K562 (cell line): ENCODE measurements around the gene ZNF208. TPM values are rescaled to one million over a fixed set of nuclear protein-coding genes. Genes with fewer than 3 reads are reported as not detected.

Experiments
- ATAC-seq: fragments of 200-7000 bp; cut with Tn5 transposase; 3 replicates; pipeline ENCODE4 v1.9.1; 2020; ENCODE audit warnings: moderate library complexity
- BruUV-seq: library from RNA; stranded (reverse); fragments of 400-500 nt; replicated peaks from 2 replicates; lab custom pipeline; 2021; lab: Mats Ljungman, UMichigan
- CTCF ChIA-PET: fragments of 300-600 bp; formaldehyde crosslinking; extraction: SDS; loops from one replicate; lab custom pipeline; 2021; ENCODE audit warnings: low intra/inter-chr PET ratio; lab: Yijun Ruan, JAX
- POLR2A ChIA-PET: fragments of 300-600, 350-650 bp; sonication (Branson Sonifier 250); formaldehyde crosslinking; extraction: SDS; loops from one replicate; lab custom pipeline; 2021; ENCODE audit warnings: antibody characterized with exemption, inconsistent platforms; lab: Yijun Ruan, JAX
- DNase-seq, 4 experiments: peaks; one replicate each; pipeline versions ENCODE4 v3.0.0 to v3.0.0-alpha.2; 2011 to 2018; ENCODE audit warnings: low spot score in 3 of 4, mixed read lengths in 3 of 4; ENCODE audit errors: extremely low read depth in 1 of 4
- FAIRE-seq: peaks from 2 replicates; lab custom pipeline; 2011; peaks lifted over from hg19 to GRCh38; lab: Jason Lieb, UNC
- H2AFZ ChIP-seq: 2 replicates; pipeline ENCODE4 v1.6.0; 2011; ENCODE audit warnings: low read depth, low read length, control low read depth, inconsistent platforms
- H3K27ac ChIP-seq: fragments of 200-600 bp; 3 replicates; pipeline ENCODE4 v1.8.0; 2011; ENCODE audit warnings: low read depth, mild to moderate bottlenecking, control low read depth, inconsistent platforms, low read length, moderate library complexity, mixed read lengths; ENCODE audit errors: extremely low read depth
- H3K27me3 ChIP-seq, 2 experiments: fragments of 300-600 bp in 1 of 2; 2 replicates in 1 of 2; 3 replicates in 1 of 2; pipeline versions ENCODE4 v1.6.0 to v1.8.0; 2011; ENCODE audit warnings: inconsistent platforms in 2 of 2, low read length in 2 of 2, mild to moderate bottlenecking in 1 of 2, mixed read lengths in 1 of 2, moderate library complexity in 1 of 2; ENCODE audit not compliant: control insufficient read depth in 2 of 2, insufficient read depth in 2 of 2
- H3K36me3 ChIP-seq: fragments of 300-600 bp; 3 replicates; pipeline ENCODE4 v1.8.0; 2011; ENCODE audit warnings: mild to moderate bottlenecking, low read length, inconsistent platforms; ENCODE audit not compliant: control insufficient read depth, insufficient read depth
- H3K4me1 ChIP-seq, 2 experiments: fragments of 200-600 bp in 1 of 2; replicated peaks in 1 of 2; 2 replicates in 1 of 2; 3 replicates in 1 of 2; pipeline versions ENCODE4 v1.5.1 to v1.8.0; 2011; ENCODE audit warnings: inconsistent platforms in 2 of 2, low read length in 2 of 2, mild to moderate bottlenecking in 1 of 2, mixed read lengths in 1 of 2, moderate library complexity in 1 of 2; ENCODE audit not compliant: control insufficient read depth in 2 of 2, insufficient read depth in 2 of 2
- H3K4me2 ChIP-seq: 2 replicates; pipeline ENCODE4 v1.6.1; 2011; ENCODE audit warnings: low read length, control low read depth, inconsistent platforms, mixed read lengths; ENCODE audit not compliant: insufficient read depth
- H3K4me3 ChIP-seq: fragments of 200-600 bp; sonication (generic), shearing (Covaris generic); 2 replicates; pipeline ENCODE4 v1.5.1; 2016; ENCODE audit warnings: control low read depth, inconsistent platforms
- H3K79me2 ChIP-seq: fragments of 200-600 bp; 3 replicates; pipeline ENCODE4 v1.8.0; 2011; ENCODE audit warnings: low read length, inconsistent platforms; ENCODE audit not compliant: control insufficient read depth, insufficient read depth
- H3K9ac ChIP-seq, 2 experiments: 2 replicates each; pipeline versions ENCODE4 v1.6.0 to v1.6.1; 2011; ENCODE audit warnings: low read depth in 2 of 2, low read length in 2 of 2, control low read depth in 1 of 2, inconsistent platforms in 1 of 2, mild to moderate bottlenecking in 1 of 2, mixed read lengths in 1 of 2; ENCODE audit not compliant: insufficient read depth in 1 of 2
- H3K9me1 ChIP-seq: one replicate; pipeline ENCODE4 v1.6.0; 2011; ENCODE audit warnings: inconsistent platforms, mild to moderate bottlenecking, low read length, moderate library complexity; ENCODE audit not compliant: control insufficient read depth, insufficient read depth
- H3K9me3 ChIP-seq: replicated peaks from 2 replicates; pipeline ENCODE4 v1.5.1; 2011; ENCODE audit warnings: low read depth, low read length, inconsistent platforms; ENCODE audit not compliant: control insufficient read depth, insufficient read depth
- H4K20me1 ChIP-seq: replicated peaks from 2 replicates; pipeline ENCODE4 v1.6.1; 2011; ENCODE audit warnings: low read length, inconsistent platforms, mixed read lengths; ENCODE audit not compliant: control insufficient read depth, insufficient read depth
- CHD2 ChIP-seq: IDR thresholded peaks from 2 replicates; pipeline ENCODE4 v1.6.1; 2011; ENCODE audit warnings: low read depth, low read length
- FOXO4 ChIP-seq: fragments of 450-650 bp; formaldehyde crosslinking; IDR thresholded peaks from 2 replicates; pipeline ENCODE4 v1.4.0; 2020; ENCODE audit warnings: mild to moderate bottlenecking, moderate library complexity
- ILF3 ChIP-seq: fragments of 450-650 bp; IDR thresholded peaks from 2 replicates; pipeline ENCODE4 v1.6.1; 2018; ENCODE audit warnings: antibody characterized with exemption, mild to moderate bottlenecking, moderate library complexity, borderline replicate concordance
- SRSF7 ChIP-seq: fragments of 200-400 bp; formaldehyde crosslinking; optimal IDR thresholded peaks from 2 replicates; pipeline ENCODE3; 2017; ENCODE audit warnings: mild to moderate bottlenecking, low read depth, low read length
- STAT6 ChIP-seq: sonication (generic); formaldehyde crosslinking; IDR thresholded peaks from 2 replicates; pipeline ENCODE4 v1.8.1; 2023; ENCODE audit warnings: mild to moderate bottlenecking, missing genetic modification reagents
- THRB ChIP-seq: fragments of 450-650 bp; formaldehyde crosslinking; conservative IDR thresholded peaks from 2 replicates; pipeline ENCODE4 v1.4.0; 2022; ENCODE audit warnings: mild to moderate bottlenecking, missing genetic modification characterization
- TRIM25 ChIP-seq: fragments of 450-650 bp; IDR thresholded peaks from 2 replicates; pipeline ENCODE4 v1.7.0; 2016; ENCODE audit warnings: borderline replicate concordance
- ZKSCAN1 ChIP-seq: fragments of 150-350 bp; IDR thresholded peaks from 2 replicates; pipeline ENCODE4 v1.6.1; 2016; ENCODE audit warnings: low read depth, low read length
- ZNF124 ChIP-seq: sonication (generic); formaldehyde crosslinking; IDR thresholded peaks from 2 replicates; pipeline ENCODE4 v1.8.1; 2022; ENCODE audit warnings: missing genetic modification reagents
- ZNF184 ChIP-seq: sonication (generic); formaldehyde crosslinking; IDR thresholded peaks from 2 replicates; pipeline ENCODE4 v1.5.0; 2020; ENCODE audit warnings: missing genetic modification reagents
- ZNF354B ChIP-seq: fragments of 250-450 bp; sonication (Bioruptor Pico); IDR thresholded peaks from 2 replicates; pipeline ENCODE4 v1.4.0; 2020
- ZNF384 ChIP-seq: IDR thresholded peaks from 2 replicates; pipeline ENCODE4 v1.6.1; 2012; ENCODE audit warnings: low read depth, low read length, improper control_type of control experiment
- ZNF57 ChIP-seq: fragments of 450-650 bp; formaldehyde crosslinking; IDR thresholded peaks from 2 replicates; pipeline ENCODE4 v1.4.0; 2020; ENCODE audit warnings: mild to moderate bottlenecking, moderate library complexity
- ZNF644 ChIP-seq: fragments of 200-800 bp; sonication (Bioruptor generic); IDR thresholded peaks from 2 replicates; pipeline ENCODE4 v1.6.1; 2016; ENCODE audit warnings: low read depth, missing genetic modification characterization, missing compliant biosample characterization
- ZZZ3 ChIP-seq: fragments of 450-650 bp; IDR thresholded peaks from 2 replicates; pipeline ENCODE4 v1.6.1; 2016; ENCODE audit warnings: antibody characterized with exemption, mild to moderate bottlenecking, moderate library complexity
- WGBS: fragments of 100-300 bp; shearing (Covaris generic); methylation state at CpG from one replicate; pipeline ENCODE4 v1.1.6; 2016; ENCODE audit warnings: low coverage, mixed read lengths; ENCODE audit not compliant: insufficient coverage; ENCODE audit errors: missing lambda C conversion rate; 5-methylcytosine and 5-hydroxymethylcytosine counted together
- in situ Hi-C: fragments of 300-500 bp; cut with MboI; formaldehyde crosslinking; loops from 4 replicates; pipeline ENCODE4 v1.15.0; 2018; ENCODE audit warnings: inconsistent platforms, mixed read lengths
- intact Hi-C: fragments of 100-400 bp; cut with micrococcal nuclease; formaldehyde crosslinking; loops from 2 replicates; pipeline ENCODE4 v1.14.2; 2022
- polyA plus RNA-seq, 8 experiments: library from polyadenylated mRNA; depleted of rRNA in 4 of 8; stranded (reverse) in 5 of 8; unstranded in 3 of 8; fragments of >200 nt; fragmentation: Nextera tagmentation in 2 of 8; fragmentation: Illumina TruSeq in 1 of 8; extraction: Ambion mirVana in 2 of 8; extraction: Trizol in 1 of 8; gene quantifications; 2 replicates each; pipeline versions ENCODE4 v1.2.1 to v1.2.3, GENCODE V29; 2011 to 2014; ENCODE audit warnings: inconsistent platforms in 1 of 8, missing spikeins in 1 of 8
- total RNA-seq, 7 experiments: library from RNA; depleted of rRNA in 6 of 7; stranded (reverse); fragments of >200 nt in 6 of 7; fragmentation: Illumina TruSeq in 2 of 7; extraction: Trizol in 2 of 7; gene quantifications; 2 replicates each; pipeline versions ENCODE4 v1.2.1 to v1.2.3, GENCODE V29; 2011 to 2021; ENCODE audit warnings: low replicate concordance in 1 of 7

ZNF208 gene
- total and polyA plus RNA-seq, 9 of the 15 experiments (the other 6 are each of a cell fraction or from before 2014, with no cell fraction given) = 0.81 to 4.5 (median 3.2) TPM

GRCh38 chr19:21900401-21900800 lies 110.3 kb downstream of the ZNF208 start:
- no peaks in the 10 kb centered on the region for H3K4me1 ChIP-seq
- intact Hi-C loops = no loop called here
- H3K4me3 ChIP-seq = no peak overlapping the region
- no peaks in the 10 kb centered on the region for H3K9me3 ChIP-seq
- DNase-seq = no peak
- no TSS peak for BruUV-seq
- H3K9me1 ChIP-seq = no peaks in the 10 kb centered on the region
- CTCF ChIA-PET = no interaction called here
- H3K4me2 ChIP-seq = no peak overlapping the region
- H3K9ac ChIP-seq = no peak overlapping the region
- in situ Hi-C loops = no loop called here
- H3K36me3 ChIP-seq = no peaks in the 10 kb centered on the region
- H3K27ac ChIP-seq = no peak overlapping the region
- H3K79me2 ChIP-seq = no peaks in the 10 kb centered on the region
- POLR2A ChIA-PET = no interaction called here
- no peak for FAIRE-seq
- 0% methylated on average over 1 of the region's 1 CpG for WGBS
- no peaks in the 10 kb centered on the region for H4K20me1 ChIP-seq
- no peak for TF ChIP-seq CHD2
- TF ChIP-seq STAT6 (CRISPR knock-in tag) = no peak
- TF ChIP-seq FOXO4 (CRISPR knock-in tag) = no peak
- no peak for TF ChIP-seq TRIM25
- no peak for TF ChIP-seq ZNF184 (CRISPR knock-in tag)
- TF ChIP-seq SRSF7 = no peak
- no peak for TF ChIP-seq ZNF644 (tag)
- TF ChIP-seq ZNF124 (CRISPR knock-in tag) = no peak
- TF ChIP-seq ZNF57 = no peak
- TF ChIP-seq THRB (CRISPR knock-in tag) = no peak
- no peak for TF ChIP-seq ZNF384
- no peak for TF ChIP-seq ZNF354B
- no peak for TF ChIP-seq ZZZ3
- no peak for TF ChIP-seq ZKSCAN1
- no peak for TF ChIP-seq ILF3
- TF ChIP-seq, all 486 proteins: peak for 0
- H2AFZ ChIP-seq = no peak overlapping the region
- no peaks in the 10 kb centered on the region for H3K27me3 ChIP-seq
- ATAC-seq = no peak
